ENCODE data around the gene TLR6. TPM values are rescaled to one million over a fixed set of nuclear protein-coding genes. Genes with fewer than 3 reads are reported as not detected.

TLR6 gene
- 1 to 10 TPM in 4 of 5 experiments, under 1 TPM in 1; 1.00 to 8.8 (median 1.9) TPM for total RNA-seq
- not detected for polyA plus RNA-seq
- total RNA-seq = 0.40 reads per million

GRCh38 chr4:38856524-38857337 is at the start of gene TLR6:
TSS of gene TLR6 (minus strand) at chr4:38856817. CDS start at chr4:38829473, 27,344 bp downstream.
- ATAC-seq (peak; percentile 83), DNase-seq (peak in 8 of 9 donors; percentile 37 to 90 (median 83))
- peaks cover 28 to 52% (median 46%) of the 10 kb centered on the region in 7 donors for H3K4me1 Mint-ChIP-seq
- ChIA-PET POLR2A (interaction anchor here (1.2 to 1.7 kb wide), 2 partner anchors 25 to 51 kb away, joined by 4 to 5 read pairs; no protein-coding TSS in a partner anchor), CTCF (interaction anchor here (0.6 to 2.8 kb wide), 9 partner anchors 13 to 780 kb away, joined by 3 to 22 read pairs (median 3); partner anchors contain the start of genes TLR1 and TLR10)
- peak within 1 kb of the TSS in 9 of 10 donors; percentile 62 to 81 (median 67) for H3K4me3 Mint-ChIP-seq
- Histone ChIP-seq H3K36me3 (ENCODE audit: control insufficient read depth in 2 of 3, insufficient read depth in 3 of 3, low read length in 3 of 3) (no peaks in the 10 kb centered on the region), H3K9me3 (ENCODE audit: control insufficient read depth in 2 of 3, low read length in 3 of 3) (no peaks in the 10 kb centered on the region), H3K4me3 (ENCODE audit: low read length) (peak within 1 kb of the TSS; percentile 14), H3K4me1 (ENCODE audit: control insufficient read depth in 2 of 2, insufficient read depth in 2 of 2, low read length in 2 of 2) (peaks cover 0 to 26% of the 10 kb centered on the region in 2 donors), H3K27me3 (ENCODE audit: control insufficient read depth in 2 of 2, insufficient read depth in 2 of 2, low read length in 2 of 2) (no peaks in the 10 kb centered on the region), H3K27ac (ENCODE audit: low read depth, low read length) (peak within 1 kb of the TSS; percentile 49)
- H3K27me3 Mint-ChIP-seq = peaks cover 0 to 6% (median 0%) of the 10 kb centered on the region in 5 donors
- peaks cover 0 to 5% (median 0%) of the 10 kb centered on the region in 11 donors for H3K9me3 Mint-ChIP-seq
- H3K36me3 Mint-ChIP-seq = peaks cover 0 to 13% (median 0%) of the 10 kb centered on the region in 5 donors
- intact Hi-C loops (cut with micrococcal nuclease) = loop anchor here (1.0 to 10.0 kb wide), 18 partner anchors 19 to 1199 kb away; partner anchors contain the start of genes TLR1 (in 2 of the 2), RELL1 (in 1 of the 2), TBC1D1 (in 1 of the 2) and TLR10 (in 1 of the 2)
- peak within 1 kb of the TSS; percentile 76 to 93 (median 90) for H3K27ac Mint-ChIP-seq

GRCh38 chr4:38905652-38906385 is 49.2 kb upstream of the TLR6 start:
- H3K4me3 Mint-ChIP-seq = no peak overlapping the region
- no peaks in the 10 kb centered on the region for H3K36me3 ChIP-seq (ENCODE audit: control insufficient read depth in 2 of 3, insufficient read depth in 3 of 3, low read length in 3 of 3)
- no peaks in the 10 kb centered on the region for H3K9me3 ChIP-seq (ENCODE audit: control insufficient read depth in 2 of 3, low read length in 3 of 3)
- H3K27ac Mint-ChIP-seq = peak overlapping the region in 2 of 9 donors; percentile 7 to 34
- no peaks in the 10 kb centered on the region for H3K9me3 Mint-ChIP-seq
- no peak overlapping the region for H3K4me3 ChIP-seq (ENCODE audit: low read length)
- no peaks in the 10 kb centered on the region for H3K36me3 Mint-ChIP-seq
- ChIA-PET POLR2A (interaction anchor here (0.6 to 0.7 kb wide), 2 partner anchors 145 to 1287 kb away, joined by 3 read pairs; no protein-coding TSS in a partner anchor), CTCF (interaction anchor here (0.6 to 2.8 kb wide), 6 partner anchors 125 to 234 kb away, joined by 3 to 34 read pairs (median 3); no protein-coding TSS in a partner anchor)
- H3K27me3 ChIP-seq (ENCODE audit: control insufficient read depth in 2 of 2, insufficient read depth in 2 of 2, low read length in 2 of 2) = no peaks in the 10 kb centered on the region
- DNase-seq (no peak), ATAC-seq (no peak)
- H3K4me1 ChIP-seq (ENCODE audit: control insufficient read depth in 2 of 2, insufficient read depth in 2 of 2, low read length in 2 of 2) = no peaks in the 10 kb centered on the region
- H3K27me3 Mint-ChIP-seq = peaks cover 0 to 7% (median 0%) of the 10 kb centered on the region in 5 donors
- H3K27ac ChIP-seq (ENCODE audit: low read depth, low read length) = no peak overlapping the region
- peaks cover 0 to 13% (median 0%) of the 10 kb centered on the region in 7 donors for H3K4me1 Mint-ChIP-seq
- intact Hi-C loops (cut with micrococcal nuclease) = no loop called here

GRCh38 chr4:38904682-38905081 is 48.1 kb upstream of the TLR6 start:
- no peak overlapping the region for H3K4me3 ChIP-seq (ENCODE audit: low read length)
- CTCF ChIA-PET = interaction anchor here (0.5 to 2.8 kb wide), 3 partner anchors 9 to 231 kb away, joined by 3 to 34 read pairs (median 3); no protein-coding TSS in a partner anchor
- H3K36me3 Mint-ChIP-seq = no peaks in the 10 kb centered on the region
- no peak overlapping the region for H3K27ac ChIP-seq (ENCODE audit: low read depth, low read length)
- intact Hi-C loops (cut with micrococcal nuclease) = loop anchor here (5.0 kb wide), 4 partner anchors 83 to 398 kb away; partner anchors contain the start of gene TMEM156 (in 1 of the 2)
- H3K9me3 ChIP-seq (ENCODE audit: control insufficient read depth in 2 of 3, low read length in 3 of 3) = no peaks in the 10 kb centered on the region
- H3K4me1 ChIP-seq (ENCODE audit: control insufficient read depth in 2 of 2, insufficient read depth in 2 of 2, low read length in 2 of 2) = no peaks in the 10 kb centered on the region
- POLR2A ChIA-PET = no interaction called here
- H3K4me1 Mint-ChIP-seq = peaks cover 0 to 12% (median 0%) of the 10 kb centered on the region in 7 donors
- peak overlapping the region in 1 of 9 donors; percentile 16 for H3K27ac Mint-ChIP-seq
- H3K9me3 Mint-ChIP-seq = no peaks in the 10 kb centered on the region
- peaks cover 0 to 9% (median 0%) of the 10 kb centered on the region in 5 donors for H3K27me3 Mint-ChIP-seq
- no peak for ATAC-seq
- DNase-seq = no peak
- H3K36me3 ChIP-seq (ENCODE audit: control insufficient read depth in 2 of 3, insufficient read depth in 3 of 3, low read length in 3 of 3) = no peaks in the 10 kb centered on the region
- H3K27me3 ChIP-seq (ENCODE audit: control insufficient read depth in 2 of 2, insufficient read depth in 2 of 2, low read length in 2 of 2) = no peaks in the 10 kb centered on the region
- H3K4me3 Mint-ChIP-seq = no peak overlapping the region

- peaks cover 0 to 9% (median 0%) of the 10 kb centered on the region in 5 donors for H3K27me3 Mint-ChIP-seq
- no peaks in the 10 kb centered on the region for H3K36me3 ChIP-seq (ENCODE audit: control insufficient read depth in 2 of 3, insufficient read depth in 3 of 3, low read length in 3 of 3)
- CTCF ChIA-PET = interaction anchor here (1.2 to 2.8 kb wide), 2 partner anchors 10 to 231 kb away, joined by 3 to 34 read pairs; no protein-coding TSS in a partner anchor
- intact Hi-C loops (cut with micrococcal nuclease) = loop anchor here (5.0 kb wide), 4 partner anchors 83 to 398 kb away; partner anchors contain the start of gene TMEM156 (in 1 of the 2)
- no peaks in the 10 kb centered on the region for H3K9me3 Mint-ChIP-seq
- peak overlapping the region in 1 of 9 donors; percentile 16 for H3K27ac Mint-ChIP-seq
- no peaks in the 10 kb centered on the region for H3K4me1 ChIP-seq (ENCODE audit: control insufficient read depth in 2 of 2, insufficient read depth in 2 of 2, low read length in 2 of 2)
- no peaks in the 10 kb centered on the region for H3K9me3 ChIP-seq (ENCODE audit: control insufficient read depth in 2 of 3, low read length in 3 of 3)
- POLR2A ChIA-PET = no interaction called here
- no peak overlapping the region for H3K4me3 Mint-ChIP-seq
- no peaks in the 10 kb centered on the region for H3K36me3 Mint-ChIP-seq
- no peaks in the 10 kb centered on the region for H3K27me3 ChIP-seq (ENCODE audit: control insufficient read depth in 2 of 2, insufficient read depth in 2 of 2, low read length in 2 of 2)
- H3K4me3 ChIP-seq (ENCODE audit: low read length) = no peak overlapping the region
- no peak for ATAC-seq
- peaks cover 0 to 12% (median 0%) of the 10 kb centered on the region in 7 donors for H3K4me1 Mint-ChIP-seq
- no peak overlapping the region for H3K27ac ChIP-seq (ENCODE audit: low read depth, low read length)
- DNase-seq = no peak
These were observed 47.6 kb upstream of the TLR6 start for GRCh38 chr4:38904090-38904666.

- H3K4me3 Mint-ChIP-seq = no peak overlapping the region
- intact Hi-C loops (cut with micrococcal nuclease) = loop anchor here (1.0 to 5.0 kb wide), 12 partner anchors 85 to 508 kb away; partner anchors contain the start of genes TMEM156 (in 2 of the 2) and WDR19 (in 2 of the 2)
- no peaks in the 10 kb centered on the region for H3K9me3 Mint-ChIP-seq
- no peak overlapping the region for H3K4me3 ChIP-seq (ENCODE audit: low read length)
- H3K36me3 Mint-ChIP-seq = no peaks in the 10 kb centered on the region
- H3K27me3 Mint-ChIP-seq = peaks cover 0 to 9% (median 0%) of the 10 kb centered on the region in 5 donors
- H3K27ac Mint-ChIP-seq = peak overlapping the region in 1 of 9 donors; percentile 36
- peaks cover 0 to 12% (median 0%) of the 10 kb centered on the region in 7 donors for H3K4me1 Mint-ChIP-seq
- DNase-seq (peak in 6 of 9 donors; percentile 27 to 60 (median 49)), ATAC-seq (peak; percentile 84)
- H3K27me3 ChIP-seq (ENCODE audit: control insufficient read depth in 2 of 2, insufficient read depth in 2 of 2, low read length in 2 of 2) = no peaks in the 10 kb centered on the region
- POLR2A ChIA-PET = interaction anchor here (0.5 to 1.5 kb wide), 7 partner anchors 126 to 296 kb away, joined by 3 to 7 read pairs (median 4); no protein-coding TSS in a partner anchor
- no peak overlapping the region for H3K27ac ChIP-seq (ENCODE audit: low read depth, low read length)
- no peaks in the 10 kb centered on the region for H3K4me1 ChIP-seq (ENCODE audit: control insufficient read depth in 2 of 2, insufficient read depth in 2 of 2, low read length in 2 of 2)
- no peaks in the 10 kb centered on the region for H3K36me3 ChIP-seq (ENCODE audit: control insufficient read depth in 2 of 3, insufficient read depth in 3 of 3, low read length in 3 of 3)
- H3K9me3 ChIP-seq (ENCODE audit: control insufficient read depth in 2 of 3, low read length in 3 of 3) = no peaks in the 10 kb centered on the region
- CTCF ChIA-PET = interaction anchor here (0.6 to 4.9 kb wide), 25 partner anchors 9 to 564 kb away, joined by 3 to 87 read pairs (median 4); partner anchors contain the start of gene TLR10
These were observed 46.1 kb upstream of the TLR6 start for GRCh38 chr4:38902695-38903094.

Measured in naive thymus-derived CD4-positive, alpha-beta T cell (primary cell).